HepG2 (cell line): Measurements from ENCODE around the gene DHCR7. TPM values are rescaled to one million over a fixed set of nuclear protein-coding genes. Genes with fewer than 3 reads are reported as not detected.

ENCODE experiments used
- ATAC-seq: fragments of 200-7000 bp; cut with Tn5 transposase; 3 replicates; pipeline ENCODE4 v1.9.1; 2020; ENCODE audit warnings: mild to moderate bottlenecking, moderate library complexity
- BruUV-seq: library from RNA; stranded (reverse); fragments of 400-500 nt; replicated peaks from 2 replicates; lab custom pipeline; 2021; lab: Mats Ljungman, UMichigan
- CTCF ChIA-PET: fragments of 300-600 bp; formaldehyde crosslinking; extraction: SDS; loops from one replicate; lab custom pipeline; 2021; ENCODE audit warnings: low total read pairs, inconsistent platforms, low intra/inter-chr PET ratio; lab: Yijun Ruan, JAX
- POLR2A ChIA-PET: fragments of 350-600 bp; sonication (Branson Sonifier 250); formaldehyde crosslinking; loops from one replicate; lab custom pipeline; 2020; ENCODE audit warnings: antibody characterized with exemption, inconsistent platforms; lab: Yijun Ruan, JAX
- DNase-seq: peaks from one replicate; pipeline ENCODE4 v3.0.0-alpha.2; 2015; ENCODE audit warnings: low spot score
- FAIRE-seq: peaks from 3 replicates; lab custom pipeline; 2011; peaks lifted over from hg19 to GRCh38; lab: Jason Lieb, UNC
- H2AFZ ChIP-seq: one replicate; pipeline ENCODE4 v1.6.1; 2011; ENCODE audit warnings: low read length, inconsistent platforms
- H3K27ac ChIP-seq: fragments of 300-600 bp; 3 replicates; pipeline ENCODE4 v1.8.0; 2011; ENCODE audit warnings: mixed run types, mild to moderate bottlenecking, mixed read lengths, low read length, inconsistent platforms; ENCODE audit not compliant: insufficient read depth; ENCODE audit errors: extremely low read length
- H3K27me3 ChIP-seq, 2 experiments: fragments of 200-600 bp in 1 of 2; 2 replicates in 1 of 2; 3 replicates in 1 of 2; pipeline versions ENCODE4 v1.6.0 to v1.8.0; 2011; ENCODE audit warnings: low read length in 2 of 2, mild to moderate bottlenecking in 2 of 2, moderate library complexity in 2 of 2, inconsistent platforms in 1 of 2; ENCODE audit not compliant: insufficient read depth in 2 of 2, control insufficient read depth in 1 of 2
- H3K36me3 ChIP-seq, 2 experiments: fragments of 200-600 bp in 1 of 2; replicated peaks in 1 of 2; 2 replicates in 1 of 2; 3 replicates in 1 of 2; pipeline versions ENCODE4 v1.5.1 to v1.8.0; 2011; ENCODE audit warnings: low read length in 2 of 2, inconsistent platforms in 1 of 2; ENCODE audit not compliant: insufficient read depth in 2 of 2, control insufficient read depth in 1 of 2
- H3K4me1 ChIP-seq: 2 replicates; pipeline ENCODE4 v1.5.1; 2012; ENCODE audit warnings: low read length, inconsistent platforms; ENCODE audit not compliant: insufficient read depth
- H3K4me2 ChIP-seq: 2 replicates; pipeline ENCODE4 v1.6.0; 2011; ENCODE audit warnings: low read depth, low read length, inconsistent platforms
- H3K4me3 ChIP-seq, 3 experiments: fragments of 200-600 bp in 1 of 3; sonication (generic), shearing (Covaris generic) in 1 of 3; replicated peaks in 1 of 3; 2 replicates each; pipeline ENCODE4 v1.5.1; 2011 to 2016; ENCODE audit warnings: low read length in 3 of 3, inconsistent platforms in 2 of 3, low read depth in 2 of 3, mild to moderate bottlenecking in 2 of 3, control low read depth in 1 of 3, mixed read lengths in 1 of 3; ENCODE audit not compliant: insufficient read depth in 1 of 3
- H3K79me2 ChIP-seq: one replicate; pipeline ENCODE4 v1.6.1; 2011; ENCODE audit warnings: low read length, inconsistent platforms; ENCODE audit not compliant: insufficient read depth
- H3K9ac ChIP-seq: 2 replicates; pipeline ENCODE4 v1.6.0; 2011; ENCODE audit warnings: mild to moderate bottlenecking, low read depth, low read length, inconsistent platforms; ENCODE audit not compliant: insufficient read depth
- H3K9me3 ChIP-seq: 2 replicates; pipeline ENCODE4 v1.5.1; 2012; ENCODE audit warnings: mild to moderate bottlenecking, low read length
- H4K20me1 ChIP-seq: 2 replicates; pipeline ENCODE4 v1.6.0; 2011; ENCODE audit warnings: inconsistent platforms, mild to moderate bottlenecking, low read length, moderate library complexity; ENCODE audit not compliant: insufficient read depth
- CHD4 ChIP-seq: fragments of 200-600 bp; sonication (generic); IDR thresholded peaks from 2 replicates; pipeline ENCODE4 v1.7.0; 2017; ENCODE audit warnings: mild to moderate bottlenecking, low read length, borderline replicate concordance
- ETV6 ChIP-seq: sonication (generic); formaldehyde crosslinking; conservative IDR thresholded peaks from 2 replicates; pipeline ENCODE4 v1.4.0; 2020; ENCODE audit warnings: missing genetic modification reagents
- GLI4 ChIP-seq: sonication (generic); formaldehyde crosslinking; IDR thresholded peaks from 2 replicates; pipeline ENCODE4 v1.5.1; 2020; ENCODE audit warnings: missing genetic modification reagents, mild to moderate bottlenecking, moderate library complexity, borderline replicate concordance
- NCOA5 ChIP-seq: sonication (generic); formaldehyde crosslinking; IDR thresholded peaks from 2 replicates; pipeline ENCODE4 v1.4.0; 2020; ENCODE audit warnings: missing genetic modification reagents
- PTBP1 ChIP-seq: fragments of 200-400 bp; formaldehyde crosslinking; IDR thresholded peaks from 2 replicates; pipeline ENCODE4 v1.6.1; 2018; ENCODE audit warnings: low read length, low read depth; ENCODE audit not compliant: poor library complexity, severe bottlenecking
- SOX6 ChIP-seq, 2 experiments: fragments of 450-650 bp in 1 of 2; sonication (generic) in 1 of 2; formaldehyde crosslinking in 1 of 2; IDR thresholded peaks; 2 replicates each; pipeline versions ENCODE4 v1.4.0 to v1.6.1; 2017 to 2020; ENCODE audit warnings: antibody characterized with exemption in 1 of 2, mild to moderate bottlenecking in 1 of 2, missing genetic modification reagents in 1 of 2
- ZNF335 ChIP-seq: sonication (generic); formaldehyde crosslinking; IDR thresholded peaks from 2 replicates; pipeline ENCODE4 v1.4.0; 2020; ENCODE audit warnings: missing genetic modification reagents
- ZNF567 ChIP-seq: sonication (generic); formaldehyde crosslinking; IDR thresholded peaks from 2 replicates; pipeline ENCODE4 v1.8.1; 2023; ENCODE audit warnings: mild to moderate bottlenecking, missing genetic modification reagents, borderline replicate concordance
- WGBS: methylation state at CpG from one replicate; pipeline ENCODE4 v1.1.6; 2017; ENCODE audit warnings: low lambda C conversion rate; 5-methylcytosine and 5-hydroxymethylcytosine counted together
- in situ Hi-C: cut with HindIII; loops from 2 replicates; pipeline ENCODE4 v1.10.0; 2017; ENCODE audit warnings: low pct_unique_long_range_greater_than_20kb; ENCODE audit not compliant: extremely low pct_ligation_motif_present
- intact Hi-C: fragments of 100-400 bp; cut with micrococcal nuclease; formaldehyde crosslinking; loops from one replicate; pipeline ENCODE4 v1.10.0; 2022; ENCODE audit not compliant: unreplicated experiment
- polyA plus RNA-seq, 8 experiments: library from polyadenylated mRNA; depleted of rRNA in 3 of 8; stranded (reverse) in 7 of 8; unstranded in 1 of 8; fragments of >200 nt; fragmentation: Illumina TruSeq in 4 of 8; extraction: Trizol in 4 of 8; gene quantifications; 2 replicates each; pipeline versions ENCODE4 v1.2.1 to v1.2.3, GENCODE V29; 2011 to 2016; ENCODE audit warnings: low read depth in 4 of 8, missing spikeins in 1 of 8, mixed read lengths in 1 of 8; ENCODE audit not compliant: insufficient read depth in 1 of 8
- total RNA-seq, 5 experiments: library from RNA; depleted of rRNA; stranded (reverse); fragments of >200 nt; fragmentation: Illumina TruSeq; extraction: Trizol; gene quantifications; 2 replicates each; pipeline ENCODE4 v1.2.3, GENCODE V29; 2016; ENCODE audit warnings: low read depth in 1 of 5
- TF ChIP-seq, protein P1 (sequence below): sonication (generic); formaldehyde crosslinking; IDR thresholded peaks from 2 replicates; pipeline ENCODE4 v1.4.0; 2020; ENCODE audit warnings: missing genetic modification reagents; ENCODE audit errors: not compliant biosample characterization
- TF ChIP-seq, protein P2 (sequence below): sonication (generic); formaldehyde crosslinking; conservative IDR thresholded peaks from 2 replicates; pipeline ENCODE4 v1.4.0; 2020; ENCODE audit warnings: missing genetic modification reagents
- TF ChIP-seq, protein P3 (sequence below): IDR thresholded peaks from 2 replicates; pipeline ENCODE4 v1.4.0; 2020; ENCODE audit warnings: mild to moderate bottlenecking, missing genetic modification reagents

Gene DHCR7
- total and polyA plus RNA-seq, 2 of the 13 experiments (the other 11 are each of a cell fraction or from before 2014, with no cell fraction given) = 96.0 to 143 TPM

DNA sequence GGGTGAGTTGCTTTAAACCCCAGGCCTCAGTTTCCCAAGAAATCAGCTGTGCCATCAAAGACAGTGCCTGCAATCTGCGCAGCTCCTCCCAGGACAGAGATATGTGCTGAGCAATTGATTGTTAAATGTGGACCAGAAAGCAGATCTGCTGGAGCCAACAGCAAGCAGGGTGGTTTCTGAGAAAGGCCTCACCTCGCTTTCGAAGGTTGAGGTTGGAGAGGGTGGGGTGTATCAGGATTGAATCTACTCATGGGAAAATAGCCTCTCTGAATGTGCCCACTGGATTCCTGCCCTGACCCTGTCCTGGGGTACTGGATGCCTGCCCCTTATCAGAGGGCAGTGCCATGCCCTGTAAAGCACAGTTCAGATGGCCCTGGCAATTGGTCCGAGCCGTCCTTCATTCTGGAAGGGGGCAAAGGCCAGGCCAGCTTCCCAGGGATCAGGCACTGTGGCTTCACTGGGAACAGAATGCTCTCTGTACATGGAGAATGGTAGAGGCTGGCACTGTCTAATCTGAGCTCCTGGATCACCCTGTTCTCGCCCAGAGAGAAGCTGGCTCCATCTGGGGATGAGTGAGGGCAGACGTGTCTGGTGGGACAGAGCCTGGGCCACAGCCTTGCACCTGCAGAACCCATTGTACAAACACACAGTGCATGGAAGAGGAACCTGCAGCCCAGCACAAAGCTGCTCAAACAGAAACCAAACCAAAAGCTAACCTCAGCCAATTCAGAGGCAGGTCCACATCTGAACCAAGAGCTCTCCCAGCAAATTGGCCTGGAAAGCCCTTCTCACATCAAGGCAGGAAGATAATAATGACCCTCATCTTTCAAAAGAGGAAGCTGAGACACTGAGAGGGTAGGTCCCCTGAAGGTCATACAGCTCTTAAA is 15.2 kb downstream of the DHCR7 start:
- H3K79me2 ChIP-seq = no peaks in the 10 kb centered on the region
- H3K4me1 ChIP-seq = peaks cover 55% of the 10 kb centered on the region
- BruUV-seq = no TSS peak
- no peaks in the 10 kb centered on the region; a peak in 1 of 5 replicates for H3K27me3 ChIP-seq
- in situ Hi-C loops (no loop called here), intact Hi-C loops (no loop called here)
- no peak overlapping the region for H2AFZ ChIP-seq
- H3K9me3 ChIP-seq = no peaks in the 10 kb centered on the region
- peak overlapping the region; percentile 11; the same call in 1 of the 2 replicates for H3K9ac ChIP-seq
- H4K20me1 ChIP-seq = peaks cover 21% of the 10 kb centered on the region; the same call in 1 of the 2 replicates
- ChIA-PET POLR2A (interaction anchor here (1.2 to 1.9 kb wide), 2 partner anchors 15 to 20 kb away, joined by 8 to 16 read pairs; partner anchors contain the start of genes DHCR7 and NADSYN1), CTCF (no interaction called here)
- FAIRE-seq (no peak), DNase-seq (no peak), ATAC-seq (peak; percentile 43)
- peaks cover 6 to 25% of the 10 kb centered on the region in 2 experiments for H3K36me3 ChIP-seq
- H3K27ac ChIP-seq = peak overlapping the region; percentile 23
- 83% methylated on average over 3 of the region's 7 CpGs for WGBS
- H3K4me3 ChIP-seq = peak overlapping the region in 2 of 3 experiments; percentile 26 to 28; a peak in 3 of 6 replicates
- peak overlapping the region; percentile 72 for H3K4me2 ChIP-seq
- no peak for TF ChIP-seq PTBP1
- TF ChIP-seq, protein P1, sequence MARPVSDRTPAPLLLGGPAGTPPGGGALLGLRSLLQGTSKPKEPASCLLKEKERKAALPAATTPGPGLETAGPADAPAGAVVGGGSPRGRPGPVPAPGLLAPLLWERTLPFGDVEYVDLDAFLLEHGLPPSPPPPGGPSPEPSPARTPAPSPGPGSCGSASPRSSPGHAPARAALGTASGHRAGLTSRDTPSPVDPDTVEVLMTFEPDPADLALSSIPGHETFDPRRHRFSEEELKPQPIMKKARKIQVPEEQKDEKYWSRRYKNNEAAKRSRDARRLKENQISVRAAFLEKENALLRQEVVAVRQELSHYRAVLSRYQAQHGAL (CRISPR knock-in tag) = no peak
- TF ChIP-seq ETV6 (CRISPR knock-in tag) = no peak
- no peak for TF ChIP-seq ZNF567 (CRISPR knock-in tag)
- TF ChIP-seq ZNF335 (CRISPR knock-in tag) = 0 out of 2 replicates have a peak, but pooled peaks have one; percentile 65
- TF ChIP-seq NCOA5 = no peak; the same call in 1 of the 2 replicates
- TF ChIP-seq, protein P2, sequence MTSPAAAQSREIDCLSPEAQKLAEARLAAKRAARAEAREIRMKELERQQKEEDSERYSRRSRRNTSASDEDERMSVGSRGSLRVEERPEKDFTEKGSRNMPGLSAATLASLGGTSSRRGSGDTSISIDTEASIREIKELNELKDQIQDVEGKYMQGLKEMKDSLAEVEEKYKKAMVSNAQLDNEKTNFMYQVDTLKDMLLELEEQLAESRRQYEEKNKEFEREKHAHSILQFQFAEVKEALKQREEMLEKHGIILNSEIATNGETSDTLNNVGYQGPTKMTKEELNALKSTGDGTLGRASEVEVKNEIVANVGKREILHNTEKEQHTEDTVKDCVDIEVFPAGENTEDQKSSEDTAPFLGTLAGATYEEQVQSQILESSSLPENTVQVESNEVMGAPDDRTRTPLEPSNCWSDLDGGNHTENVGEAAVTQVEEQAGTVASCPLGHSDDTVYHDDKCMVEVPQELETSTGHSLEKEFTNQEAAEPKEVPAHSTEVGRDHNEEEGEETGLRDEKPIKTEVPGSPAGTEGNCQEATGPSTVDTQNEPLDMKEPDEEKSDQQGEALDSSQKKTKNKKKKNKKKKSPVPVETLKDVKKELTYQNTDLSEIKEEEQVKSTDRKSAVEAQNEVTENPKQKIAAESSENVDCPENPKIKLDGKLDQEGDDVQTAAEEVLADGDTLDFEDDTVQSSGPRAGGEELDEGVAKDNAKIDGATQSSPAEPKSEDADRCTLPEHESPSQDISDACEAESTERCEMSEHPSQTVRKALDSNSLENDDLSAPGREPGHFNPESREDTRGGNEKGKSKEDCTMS = no peak
- TF ChIP-seq CHD4 = no peak
- no peak for TF ChIP-seq GLI4 (CRISPR knock-in tag)
- no peak for TF ChIP-seq SOX6 (IDR thresholded peaks at IDR 0.05)
- peak; percentile 2; the same call in 1 of the 2 replicates for TF ChIP-seq SOX6 (CRISPR knock-in tag; IDR thresholded peaks at IDR 0.05)
- TF ChIP-seq, protein P3, sequence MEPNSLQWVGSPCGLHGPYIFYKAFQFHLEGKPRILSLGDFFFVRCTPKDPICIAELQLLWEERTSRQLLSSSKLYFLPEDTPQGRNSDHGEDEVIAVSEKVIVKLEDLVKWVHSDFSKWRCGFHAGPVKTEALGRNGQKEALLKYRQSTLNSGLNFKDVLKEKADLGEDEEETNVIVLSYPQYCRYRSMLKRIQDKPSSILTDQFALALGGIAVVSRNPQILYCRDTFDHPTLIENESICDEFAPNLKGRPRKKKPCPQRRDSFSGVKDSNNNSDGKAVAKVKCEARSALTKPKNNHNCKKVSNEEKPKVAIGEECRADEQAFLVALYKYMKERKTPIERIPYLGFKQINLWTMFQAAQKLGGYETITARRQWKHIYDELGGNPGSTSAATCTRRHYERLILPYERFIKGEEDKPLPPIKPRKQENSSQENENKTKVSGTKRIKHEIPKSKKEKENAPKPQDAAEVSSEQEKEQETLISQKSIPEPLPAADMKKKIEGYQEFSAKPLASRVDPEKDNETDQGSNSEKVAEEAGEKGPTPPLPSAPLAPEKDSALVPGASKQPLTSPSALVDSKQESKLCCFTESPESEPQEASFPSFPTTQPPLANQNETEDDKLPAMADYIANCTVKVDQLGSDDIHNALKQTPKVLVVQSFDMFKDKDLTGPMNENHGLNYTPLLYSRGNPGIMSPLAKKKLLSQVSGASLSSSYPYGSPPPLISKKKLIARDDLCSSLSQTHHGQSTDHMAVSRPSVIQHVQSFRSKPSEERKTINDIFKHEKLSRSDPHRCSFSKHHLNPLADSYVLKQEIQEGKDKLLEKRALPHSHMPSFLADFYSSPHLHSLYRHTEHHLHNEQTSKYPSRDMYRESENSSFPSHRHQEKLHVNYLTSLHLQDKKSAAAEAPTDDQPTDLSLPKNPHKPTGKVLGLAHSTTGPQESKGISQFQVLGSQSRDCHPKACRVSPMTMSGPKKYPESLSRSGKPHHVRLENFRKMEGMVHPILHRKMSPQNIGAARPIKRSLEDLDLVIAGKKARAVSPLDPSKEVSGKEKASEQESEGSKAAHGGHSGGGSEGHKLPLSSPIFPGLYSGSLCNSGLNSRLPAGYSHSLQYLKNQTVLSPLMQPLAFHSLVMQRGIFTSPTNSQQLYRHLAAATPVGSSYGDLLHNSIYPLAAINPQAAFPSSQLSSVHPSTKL (CRISPR knock-in tag) = no peak
